Stimulated activated CD4-positive, alpha-beta T cell treated with anti-CD3 and anti-CD28 coated beads, TNF-alpha, amount 100 ng/mL, for 1 hour (primary cell): ENCODE measurements around the gene RHOT1.

ENCODE experiments used
- DNase-seq, 3 donors: peaks; one replicate each; pipeline ENCODE4 v3.0.0-alpha.2; 2020; ENCODE audit warnings: low read depth in 3 of 3, low spot score in 1 of 3

The RHOT1 gene

DNA sequence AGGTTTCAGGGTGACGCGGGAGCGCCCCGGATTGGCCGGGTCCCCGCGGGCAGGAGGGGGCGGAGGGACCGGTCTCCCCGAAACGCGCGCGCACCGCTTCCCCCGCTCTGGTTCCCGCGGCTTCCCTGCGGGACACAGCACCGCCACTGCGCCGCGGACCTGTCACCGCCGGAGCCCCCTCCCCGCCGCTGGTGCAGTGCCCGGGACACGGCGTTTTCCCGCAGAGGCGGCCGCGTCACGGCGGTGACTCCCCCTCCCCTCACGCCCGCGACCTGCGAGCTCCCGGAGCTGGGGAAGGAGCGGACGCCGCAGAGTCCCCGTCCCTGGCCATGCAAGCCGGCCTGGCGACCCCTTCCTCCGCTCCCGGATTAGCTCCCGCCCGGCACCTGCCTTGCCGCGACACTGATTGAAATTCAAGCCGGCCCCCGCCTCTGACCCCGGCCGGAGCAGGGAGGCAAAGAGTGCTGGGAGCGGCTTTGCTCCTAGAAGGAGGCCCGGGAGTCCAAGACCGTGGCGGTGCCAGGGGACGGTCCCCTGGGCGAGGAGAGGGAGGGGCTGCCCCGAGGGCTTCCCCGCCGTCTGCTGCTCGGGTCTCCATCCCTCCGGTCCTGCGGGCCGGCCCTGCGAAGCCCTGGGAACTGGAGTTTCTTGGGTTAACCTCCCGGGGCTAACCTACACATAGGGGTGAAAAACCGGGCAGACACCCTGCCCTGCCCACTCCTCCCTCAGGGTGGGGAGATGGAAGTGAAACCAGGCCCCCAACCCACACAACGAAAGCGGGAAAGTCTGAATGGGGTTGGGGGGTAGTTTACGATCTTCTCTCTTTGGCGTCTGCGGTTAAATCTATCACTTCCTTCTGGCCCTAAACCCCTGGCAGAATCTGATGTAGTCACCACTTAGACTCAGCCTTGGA is 124.3 kb downstream of the RHOT1 start:
- DNase-seq: no peak

- DNase-seq: no peak
These were observed 125.4 kb downstream of the RHOT1 start for GRCh38 chr17:32267690-32268205.

DNA sequence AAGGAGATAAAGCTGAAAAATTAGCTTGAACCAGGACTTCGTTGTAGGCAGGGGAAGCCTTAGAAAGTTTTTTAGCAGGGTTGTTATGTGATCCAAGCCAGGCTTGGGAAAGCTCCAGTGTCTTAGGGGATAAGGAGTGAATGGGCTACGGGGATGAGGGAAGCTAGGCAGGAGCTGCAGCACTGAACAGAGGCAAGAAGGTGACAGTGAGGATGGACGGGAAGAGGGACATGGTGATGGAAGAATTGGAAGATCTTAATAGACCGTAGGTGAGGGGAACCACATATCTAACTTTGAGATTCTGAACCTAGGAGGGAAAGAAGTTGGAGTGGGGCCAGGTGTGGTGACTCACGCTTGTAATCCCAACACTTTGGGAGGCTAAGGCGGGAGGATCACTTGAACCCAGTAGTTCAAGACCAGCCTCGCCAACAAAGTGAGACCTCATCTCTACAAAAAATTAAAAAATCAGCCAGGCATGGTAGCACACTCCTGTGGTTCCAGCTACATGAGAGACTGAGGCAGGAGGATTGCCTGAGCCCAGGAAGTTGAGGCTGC is 126.5 kb downstream of the RHOT1 start:
- no peak for DNase-seq

DNA sequence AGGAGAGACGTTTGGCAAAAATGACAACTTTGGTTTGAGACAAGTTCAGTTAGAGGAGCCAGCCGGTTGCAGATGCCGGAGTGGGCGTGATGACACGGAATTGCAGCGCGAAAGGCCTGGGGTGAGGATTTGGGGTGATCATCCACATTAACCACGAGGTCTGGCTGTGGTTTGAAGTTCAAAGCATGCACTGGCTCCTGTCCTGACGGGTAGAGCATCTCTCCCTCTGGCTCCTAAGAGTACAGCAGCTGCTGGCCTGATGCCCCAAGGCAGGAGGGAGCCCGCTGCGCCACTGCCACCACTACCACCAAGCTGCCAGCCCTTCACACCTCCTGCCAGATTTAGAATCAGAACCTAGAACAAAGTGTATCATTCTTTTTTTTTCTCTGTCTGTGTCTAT is 127.1 kb downstream of the RHOT1 start:
- no peak for DNase-seq

DNA sequence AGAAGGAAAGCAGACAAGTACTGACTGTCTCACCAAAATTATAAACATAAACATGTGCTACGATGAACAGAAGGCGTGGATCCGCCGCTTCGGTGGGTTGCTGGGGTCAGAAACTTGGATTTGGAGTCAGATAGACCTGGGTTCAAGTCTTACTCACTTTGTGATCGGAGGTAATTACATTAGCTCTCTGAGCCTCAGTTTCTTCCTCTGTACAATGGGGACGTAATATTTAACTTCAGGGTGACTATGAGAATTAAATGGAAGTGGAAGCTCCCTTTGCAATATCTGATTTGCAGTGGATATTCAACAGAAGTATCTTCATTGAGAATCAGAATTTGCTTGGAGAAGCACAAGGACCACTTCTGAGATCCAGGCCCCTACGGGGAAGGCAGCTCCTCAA is 129.5 kb downstream of the RHOT1 start:
- no peak for DNase-seq

DNA sequence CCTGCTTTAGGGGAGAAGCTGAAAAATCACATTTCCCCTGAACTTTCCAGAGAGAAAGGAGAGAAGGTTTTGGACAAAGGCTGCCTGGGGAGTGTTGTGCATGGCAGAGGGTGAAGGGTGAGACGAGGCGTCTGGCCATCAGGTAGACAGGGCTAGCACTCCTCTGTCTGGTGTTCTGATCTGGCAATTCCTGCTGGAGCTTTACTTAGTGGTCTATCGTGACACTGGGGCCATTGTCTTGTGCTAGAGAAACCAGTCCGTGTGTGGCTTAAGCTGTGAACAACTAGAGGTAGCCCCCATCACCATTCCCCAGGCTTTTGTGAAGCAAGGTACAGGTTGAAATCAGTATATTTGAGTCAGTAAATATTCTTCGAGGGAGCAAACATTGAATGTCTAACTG is 131.8 kb downstream of the RHOT1 start:
- no peak for DNase-seq

DNA sequence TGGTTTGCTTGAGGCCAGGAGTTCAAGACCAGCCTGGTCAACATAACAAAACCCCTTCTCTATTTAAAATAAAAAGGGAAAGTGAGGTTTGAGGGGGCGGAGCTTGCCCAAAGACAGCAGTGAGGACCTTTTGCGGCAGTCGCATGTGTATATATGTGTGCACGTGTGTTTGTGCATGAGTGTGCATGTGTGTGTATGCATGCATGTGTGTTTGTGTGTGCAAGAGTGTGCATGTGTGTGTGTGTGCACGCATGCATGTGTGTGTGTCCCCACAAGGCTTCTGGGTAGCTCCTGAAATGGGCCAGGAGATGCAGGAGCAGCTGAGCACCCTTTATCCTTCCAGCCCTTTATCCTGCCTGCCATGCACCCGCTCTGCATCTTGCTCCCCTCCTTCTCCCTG is 132.3 kb downstream of the RHOT1 start:
- no peak for DNase-seq
